Urothelium cell line (cell line): ENCODE results near the gene LASP1.

Source experiments
- DNase-seq: peaks from one replicate; pipeline ENCODE4 v3.0.0; 2011; ENCODE audit warnings: low spot score, mixed read lengths
- FAIRE-seq: peaks from 2 replicates; lab custom pipeline; 2011; peaks lifted over from hg19 to GRCh38; lab: Jason Lieb, UNC

Gene LASP1

GRCh38 chr17:38885728-38886642 is 16.1 kb downstream of the LASP1 start:
- FAIRE-seq (no peak), DNase-seq (no peak)

- FAIRE-seq = no peak
- DNase-seq = no peak
Measured at GRCh38 chr17:38886643-38887010, 16.8 kb downstream of the LASP1 start.

GRCh38 chr17:38888842-38889241 is 19.0 kb downstream of the LASP1 start:
- FAIRE-seq (no peak), DNase-seq (no peak)

- no peak for FAIRE-seq
- no peak for DNase-seq
Measured at GRCh38 chr17:38889745-38890409, 20.0 kb downstream of the LASP1 start.

GRCh38 chr17:38890410-38890746 is 20.5 kb downstream of the LASP1 start:
- FAIRE-seq = no peak
- no peak for DNase-seq

- no peak for FAIRE-seq
- DNase-seq = no peak
Measured at GRCh38 chr17:38891441-38891840, 21.6 kb downstream of the LASP1 start.

GRCh38 chr17:38892083-38892482 is 22.2 kb downstream of the LASP1 start:
- no peak for DNase-seq
- FAIRE-seq = no peak

GRCh38 chr17:38892620-38893019 is 22.8 kb downstream of the LASP1 start:
- DNase-seq (no peak), FAIRE-seq (peak; percentile 97)

- no peak for DNase-seq
- FAIRE-seq = no peak
Measured at GRCh38 chr17:38893113-38893512, 23.3 kb downstream of the LASP1 start.

GRCh38 chr17:38893607-38894006 is 23.7 kb downstream of the LASP1 start:
- no peak for FAIRE-seq
- DNase-seq = no peak

GRCh38 chr17:38894276-38894675 is 24.4 kb downstream of the LASP1 start:
- no peak for DNase-seq

GRCh38 chr17:38896346-38896954 is 26.6 kb downstream of the LASP1 start:
- DNase-seq (no peak), FAIRE-seq (no peak)

More at GRCh38 chr17:38894276-38894675, 24.4 kb downstream of the LASP1 start:
- FAIRE-seq = no peak

- FAIRE-seq = no peak
- no peak for DNase-seq
Measured at GRCh38 chr17:38897176-38897575, 27.3 kb downstream of the LASP1 start.

- DNase-seq = no peak
- FAIRE-seq = peak; percentile 5
Measured at GRCh38 chr17:38897671-38898290, 27.9 kb downstream of the LASP1 start.

GRCh38 chr17:38898291-38898679 is 28.4 kb downstream of the LASP1 start:
- peak; percentile 38 for DNase-seq
- FAIRE-seq = peak; percentile 42

- DNase-seq (no peak), FAIRE-seq (peak; percentile 52)
Measured at GRCh38 chr17:38898812-38899348, 29.0 kb downstream of the LASP1 start.

- no peak for DNase-seq
Measured at GRCh38 chr17:38899421-38899820, 29.6 kb downstream of the LASP1 start.

GRCh38 chr17:38900978-38901656 is 31.3 kb downstream of the LASP1 start:
- peak; percentile 90 for FAIRE-seq

More at GRCh38 chr17:38899421-38899820, 29.6 kb downstream of the LASP1 start:
- no peak for FAIRE-seq

GRCh38 chr17:38903404-38903803 is 33.5 kb downstream of the LASP1 start:
- DNase-seq (no peak), FAIRE-seq (no peak)

More at GRCh38 chr17:38900978-38901656, 31.3 kb downstream of the LASP1 start:
- peak; percentile 93 for DNase-seq

- FAIRE-seq (no peak), DNase-seq (no peak)
Measured at GRCh38 chr17:38904892-38905291, 35.0 kb downstream of the LASP1 start.
